Keratinocyte (primary cell): ENCODE measurements around the gene SLC39A11. TPM values are rescaled to one million over a fixed set of nuclear protein-coding genes. Genes with fewer than 3 reads are reported as not detected.

ENCODE experiments used
- DNase-seq: peaks from one replicate; pipeline ENCODE4 v3.0.0-alpha.2; 2011; ENCODE audit warnings: low read depth, missing footprints, low spot score
- FAIRE-seq: peaks from 2 replicates; lab custom pipeline; 2011; peaks lifted over from hg19 to GRCh38; lab: Jason Lieb, UNC
- H2AFZ ChIP-seq: 2 replicates; pipeline ENCODE4 v1.6.0; 2012; ENCODE audit warnings: low read length, control low read depth, inconsistent platforms; ENCODE audit not compliant: control insufficient read depth
- H3K27ac ChIP-seq: 2 replicates; pipeline ENCODE4 v1.5.1; 2011; ENCODE audit warnings: low read length; ENCODE audit not compliant: control insufficient read depth, insufficient read depth
- H3K27me3 ChIP-seq: 3 replicates; pipeline ENCODE4 v1.6.0; 2011; ENCODE audit warnings: low read length; ENCODE audit not compliant: control insufficient read depth, insufficient read depth; ENCODE audit errors: extremely low read depth
- H3K36me3 ChIP-seq, 2 experiments: 2 replicates in 1 of 2; 3 replicates in 1 of 2; pipeline ENCODE4 v1.5.1; 2011; ENCODE audit warnings: low read length in 2 of 2, mild to moderate bottlenecking in 1 of 2; ENCODE audit not compliant: control insufficient read depth in 2 of 2, insufficient read depth in 2 of 2; ENCODE audit errors: extremely low read depth in 1 of 2
- H3K4me1 ChIP-seq: 3 replicates; pipeline ENCODE4 v1.5.1; 2011; ENCODE audit warnings: low read length; ENCODE audit not compliant: control insufficient read depth, insufficient read depth; ENCODE audit errors: extremely low read depth
- H3K4me2 ChIP-seq: 3 replicates; pipeline ENCODE4 v1.6.0; 2011; ENCODE audit warnings: low read depth, low read length; ENCODE audit not compliant: control insufficient read depth, insufficient read depth; ENCODE audit errors: extremely low read depth
- H3K4me3 ChIP-seq, 3 experiments: fragments of 200-600 bp in 1 of 3; sonication (generic) in 1 of 3; 2 replicates in 2 of 3; 3 replicates in 1 of 3; pipeline ENCODE4 v1.5.1; 2011 to 2016; ENCODE audit warnings: low read length in 3 of 3, mild to moderate bottlenecking in 3 of 3, control low read depth in 2 of 3, inconsistent platforms in 1 of 3, low read depth in 1 of 3, mixed read lengths in 1 of 3, mixed run types in 1 of 3, moderate library complexity in 1 of 3; ENCODE audit not compliant: control insufficient read depth in 2 of 3, insufficient read depth in 2 of 3; ENCODE audit errors: extremely low read depth in 1 of 3
- H3K79me2 ChIP-seq: 2 replicates; pipeline ENCODE4 v1.6.0; 2012; ENCODE audit warnings: low read length; ENCODE audit not compliant: control insufficient read depth, insufficient read depth
- H3K9ac ChIP-seq: 3 replicates; pipeline ENCODE4 v1.6.0; 2011; ENCODE audit warnings: low read length; ENCODE audit not compliant: control insufficient read depth, insufficient read depth; ENCODE audit errors: extremely low read depth
- H3K9me1 ChIP-seq: 3 replicates; pipeline ENCODE4 v1.6.0; 2011; ENCODE audit warnings: low read length; ENCODE audit not compliant: control insufficient read depth, insufficient read depth; ENCODE audit errors: extremely low read depth
- H3K9me3 ChIP-seq: 2 replicates; pipeline ENCODE4 v1.5.1; 2012; ENCODE audit warnings: low read depth, low read length; ENCODE audit not compliant: control insufficient read depth
- H4K20me1 ChIP-seq: 3 replicates; pipeline ENCODE4 v1.6.0; 2011; ENCODE audit warnings: low read length; ENCODE audit not compliant: control insufficient read depth, insufficient read depth; ENCODE audit errors: extremely low read depth
- EZH2 ChIP-seq: IDR thresholded peaks from one replicate; pipeline ENCODE4 v1.6.1; 2012; ENCODE audit warnings: inconsistent platforms, mild to moderate bottlenecking, low read length, moderate library complexity
- dilution Hi-C: fragments of 300-500 bp; cut with MboI; formaldehyde crosslinking; loops from one replicate; pipeline ENCODE4 v1.7.0; 2020; ENCODE audit warnings: low sequenced_read_pairs; ENCODE audit not compliant: extremely low pct_ligation_motif_present
- polyA plus RNA-seq, 5 experiments: library from polyadenylated mRNA; depleted of rRNA in 3 of 5; stranded (reverse) in 3 of 5; stranded (forward) in 1 of 5; unstranded in 1 of 5; fragments of >200 nt; gene quantifications; 1 replicate in 1 of 5; 2 replicates in 3 of 5; 3 replicates in 1 of 5; pipeline versions ENCODE4 v1.2.1 to v1.2.3, GENCODE V29; 2011 to 2012; ENCODE audit warnings: missing spikeins in 2 of 5, low read depth in 1 of 5, low replicate concordance in 1 of 5
- TF ChIP-seq, protein P1 (sequence below), 3 experiments: IDR thresholded peaks in 1 of 3; conservative IDR thresholded peaks in 1 of 3; optimal IDR thresholded peaks in 1 of 3; 2 replicates in 2 of 3; 3 replicates in 1 of 3; pipeline versions ENCODE3 to v1.5.1; 2011; ENCODE audit warnings: low read length in 3 of 3, mild to moderate bottlenecking in 3 of 3, moderate library complexity in 2 of 3, control low read depth in 1 of 3, inconsistent platforms in 1 of 3; ENCODE audit not compliant: insufficient read depth in 2 of 3; ENCODE audit errors: extremely low read depth in 1 of 3

The SLC39A11 gene
- polyA plus RNA-seq, 1 donor (not counting 4 experiments of a cell fraction or from before 2014, with no cell fraction given), result 11.5 TPM

DNA sequence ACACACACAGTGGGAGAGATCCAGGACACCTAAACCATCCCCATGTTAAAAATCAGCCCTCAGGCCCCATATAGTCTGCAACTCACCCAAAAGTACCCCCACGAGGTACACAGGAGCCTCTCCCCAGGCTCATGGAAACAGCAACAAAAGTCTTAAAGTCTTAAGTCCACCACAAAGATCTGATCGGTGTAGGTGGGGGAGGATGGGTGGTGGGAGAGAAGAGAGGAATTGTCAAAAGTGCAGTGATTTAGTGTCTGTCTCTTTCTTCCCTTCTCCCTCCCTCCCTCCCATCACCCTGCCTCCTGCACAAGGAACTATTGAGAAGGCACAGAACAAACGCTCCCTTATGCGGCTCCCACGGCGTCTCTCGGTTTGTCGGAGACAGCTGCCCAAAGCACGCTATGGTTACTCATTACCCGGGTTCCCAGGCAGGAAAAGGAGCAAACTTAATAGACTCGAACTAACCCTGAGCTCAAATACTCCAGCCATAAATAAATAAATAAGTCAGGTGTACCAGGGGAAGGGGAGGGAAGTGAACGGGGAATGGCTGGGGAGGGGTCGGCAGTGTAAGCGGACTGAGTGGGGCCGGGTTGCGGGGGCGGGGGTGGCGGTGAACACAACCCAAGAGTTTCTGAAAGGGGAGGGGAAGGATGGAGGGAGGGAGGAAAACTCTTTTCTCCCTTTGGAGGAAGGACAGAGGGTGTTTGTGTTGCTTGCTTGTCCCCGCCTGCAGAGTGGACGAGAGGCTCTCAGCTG, 477.4 kb downstream of the SLC39A11 start:
- Histone ChIP-seq H3K9ac (no peak overlapping the region), H3K36me3 (no peaks in the 10 kb centered on the region), H3K4me3 (no peak overlapping the region), H4K20me1 (no peaks in the 10 kb centered on the region), H3K9me1 (no peaks in the 10 kb centered on the region), H3K4me1 (peaks cover 33% of the 10 kb centered on the region), H3K27me3 (no peaks in the 10 kb centered on the region), H3K79me2 (no peaks in the 10 kb centered on the region), H3K4me2 (no peak overlapping the region), H2AFZ (no peak overlapping the region), H3K9me3 (no peaks in the 10 kb centered on the region), H3K27ac (peak overlapping the region; percentile 71)
- FAIRE-seq (no peak), DNase-seq (no peak)
- dilution Hi-C loops, result no loop called here
- TF ChIP-seq EZH2, result no peak
- TF ChIP-seq, protein P1, sequence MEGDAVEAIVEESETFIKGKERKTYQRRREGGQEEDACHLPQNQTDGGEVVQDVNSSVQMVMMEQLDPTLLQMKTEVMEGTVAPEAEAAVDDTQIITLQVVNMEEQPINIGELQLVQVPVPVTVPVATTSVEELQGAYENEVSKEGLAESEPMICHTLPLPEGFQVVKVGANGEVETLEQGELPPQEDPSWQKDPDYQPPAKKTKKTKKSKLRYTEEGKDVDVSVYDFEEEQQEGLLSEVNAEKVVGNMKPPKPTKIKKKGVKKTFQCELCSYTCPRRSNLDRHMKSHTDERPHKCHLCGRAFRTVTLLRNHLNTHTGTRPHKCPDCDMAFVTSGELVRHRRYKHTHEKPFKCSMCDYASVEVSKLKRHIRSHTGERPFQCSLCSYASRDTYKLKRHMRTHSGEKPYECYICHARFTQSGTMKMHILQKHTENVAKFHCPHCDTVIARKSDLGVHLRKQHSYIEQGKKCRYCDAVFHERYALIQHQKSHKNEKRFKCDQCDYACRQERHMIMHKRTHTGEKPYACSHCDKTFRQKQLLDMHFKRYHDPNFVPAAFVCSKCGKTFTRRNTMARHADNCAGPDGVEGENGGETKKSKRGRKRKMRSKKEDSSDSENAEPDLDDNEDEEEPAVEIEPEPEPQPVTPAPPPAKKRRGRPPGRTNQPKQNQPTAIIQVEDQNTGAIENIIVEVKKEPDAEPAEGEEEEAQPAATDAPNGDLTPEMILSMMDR (optimal IDR thresholded peaks at IDR 0.05 in 1 of 3, IDR thresholded peaks at IDR 0.05 in 1 of 3, conservative IDR thresholded peaks at IDR 0.05 in 1 of 3; ENCODE audit: extremely low read depth in 1 of 3, insufficient read depth in 2 of 3, low read length in 3 of 3), result no peak

GRCh38 chr17:72614476-72614870, 478.0 kb downstream of the SLC39A11 start:
- peaks cover 39% of the 10 kb centered on the region for H3K4me1 ChIP-seq

More at GRCh38 chr17:72614476-72614870, 478.0 kb downstream of the SLC39A11 start:
- no peak overlapping the region for H3K4me3 ChIP-seq
- H2AFZ ChIP-seq, result peak overlapping the region; percentile 42
- no peaks in the 10 kb centered on the region for H3K9me1 ChIP-seq
- dilution Hi-C loops, result no loop called here
- DNase-seq (no peak), FAIRE-seq (no peak)
- H3K9ac ChIP-seq, result peak overlapping the region; percentile 13
- no peak for TF ChIP-seq EZH2
- TF ChIP-seq, protein P1 (optimal IDR thresholded peaks at IDR 0.05 in 1 of 3, IDR thresholded peaks at IDR 0.05 in 1 of 3, conservative IDR thresholded peaks at IDR 0.05 in 1 of 3; ENCODE audit: extremely low read depth in 1 of 3, insufficient read depth in 2 of 3, low read length in 3 of 3), result no peak
- no peaks in the 10 kb centered on the region for H3K36me3 ChIP-seq
- H3K27me3 ChIP-seq, result no peaks in the 10 kb centered on the region
- H3K79me2 ChIP-seq, result no peaks in the 10 kb centered on the region
- H3K27ac ChIP-seq, result peak overlapping the region; percentile 71
- H4K20me1 ChIP-seq, result no peaks in the 10 kb centered on the region
- H3K9me3 ChIP-seq, result no peaks in the 10 kb centered on the region
- H3K4me2 ChIP-seq, result peak overlapping the region; percentile 63
